NCI-H82 treated with DMSO at 0.1 percent for 48 hours (cell line): ENCODE data around the gene MTHFD1L.
"Not testable (repeated sequence)": the region's sequence is repeated elsewhere in the genome, so short reads cannot be mapped to it uniquely, and the experiment has no call there.

Source experiments
- DNase-seq: peaks from one replicate; lab custom pipeline; 2025; ENCODE audit not compliant: unreplicated experiment; lab: John Stamatoyannopoulos, UW

Gene MTHFD1L

GRCh38 chr6:151089978-151090377, 224.5 kb downstream of the MTHFD1L start:
- no peak for DNase-seq

- DNase-seq: no peak
These were observed 226.1 kb downstream of the MTHFD1L start for GRCh38 chr6:151091571-151091970.

- no peak for DNase-seq
These were observed 227.1 kb downstream of the MTHFD1L start for GRCh38 chr6:151092591-151092990.

GRCh38 chr6:151093706-151094105, 228.2 kb downstream of the MTHFD1L start:
- no peak for DNase-seq

- no peak for DNase-seq
These were observed 230.2 kb downstream of the MTHFD1L start for GRCh38 chr6:151095538-151096254.

- no peak for DNase-seq
These were observed 230.7 kb downstream of the MTHFD1L start for GRCh38 chr6:151096255-151096612.

GRCh38 chr6:151096691-151097606, 231.4 kb downstream of the MTHFD1L start:
- DNase-seq: no peak

- DNase-seq: no peak
These were observed 232.7 kb downstream of the MTHFD1L start for GRCh38 chr6:151098166-151098565.

GRCh38 chr6:151100326-151100725, 234.8 kb downstream of the MTHFD1L start:
- no peak for DNase-seq

GRCh38 chr6:151101161-151101815, 235.8 kb downstream of the MTHFD1L start:
- DNase-seq: no peak

- DNase-seq: no peak
These were observed 236.6 kb downstream of the MTHFD1L start for GRCh38 chr6:151101816-151102694.

- no peak for DNase-seq
These were observed 237.8 kb downstream of the MTHFD1L start for GRCh38 chr6:151103266-151103665.

- no peak for DNase-seq
These were observed 242.5 kb downstream of the MTHFD1L start for GRCh38 chr6:151107897-151108427.

- no peak for DNase-seq
These were observed 243.0 kb downstream of the MTHFD1L start for GRCh38 chr6:151108548-151108947.

- DNase-seq: no peak
These were observed 243.9 kb downstream of the MTHFD1L start for GRCh38 chr6:151109361-151109760.

GRCh38 chr6:151109869-151110575, 244.5 kb downstream of the MTHFD1L start:
- no peak for DNase-seq

GRCh38 chr6:151110576-151110905, 245.0 kb downstream of the MTHFD1L start:
- no peak for DNase-seq

- no peak for DNase-seq
These were observed 246.2 kb downstream of the MTHFD1L start for GRCh38 chr6:151111670-151112069.

GRCh38 chr6:151112130-151112529, 246.6 kb downstream of the MTHFD1L start:
- no peak for DNase-seq

GRCh38 chr6:151112884-151113283, 247.4 kb downstream of the MTHFD1L start:
- DNase-seq: not testable (repeated sequence)
